Kidney capillary endothelial cell (primary cell): ENCODE results near the gene SEPHS1.
"Not testable (repeated sequence)": the region's sequence is repeated elsewhere in the genome, so short reads cannot be mapped to it uniquely, and the experiment has no call there.

Experiments used
- DNase-seq: peaks from one replicate; pipeline ENCODE4 v3.0.0-alpha.2; 2018; ENCODE audit warnings: low spot score

SEPHS1 gene

GRCh38 chr10:13348216-13349017, at the start of gene SEPHS1:
Gene SEPHS1 (minus strand): TSS chr10:13348293. CDS start chr10:13344950, 3,343 bp downstream.
- DNase-seq: peak; percentile 57

- DNase-seq: no peak
Observed at GRCh38 chr10:13397052-13397451, 49.0 kb upstream of the SEPHS1 start.

GRCh38 chr10:13396369-13396768, 48.3 kb upstream of the SEPHS1 start:
- no peak for DNase-seq

- DNase-seq: no peak
Observed at GRCh38 chr10:13395540-13395939, 47.4 kb upstream of the SEPHS1 start.

GRCh38 chr10:13393640-13394039, 45.5 kb upstream of the SEPHS1 start:
- no peak for DNase-seq

GRCh38 chr10:13392701-13393100, 44.6 kb upstream of the SEPHS1 start:
- no peak for DNase-seq

GRCh38 chr10:13390604-13391522, 42.8 kb upstream of the SEPHS1 start:
- peak; percentile 26 for DNase-seq

- DNase-seq: no peak
Observed at GRCh38 chr10:13388478-13389230, 40.6 kb upstream of the SEPHS1 start.

GRCh38 chr10:13386021-13386420, 37.9 kb upstream of the SEPHS1 start:
- no peak for DNase-seq

- DNase-seq: no peak
Observed at GRCh38 chr10:13383399-13383761, 35.3 kb upstream of the SEPHS1 start.

GRCh38 chr10:13382703-13383398, 34.8 kb upstream of the SEPHS1 start:
- no peak for DNase-seq

- DNase-seq: not testable (repeated sequence)
Observed at GRCh38 chr10:13379061-13379460, 31.0 kb upstream of the SEPHS1 start.

- no peak for DNase-seq
Observed at GRCh38 chr10:13376746-13377145, 28.7 kb upstream of the SEPHS1 start.

- DNase-seq: no peak
Observed at GRCh38 chr10:13376297-13376696, 28.2 kb upstream of the SEPHS1 start.

GRCh38 chr10:13375791-13376190, 27.7 kb upstream of the SEPHS1 start:
- DNase-seq: no peak

- no peak for DNase-seq
Observed at GRCh38 chr10:13373644-13374043, 25.6 kb upstream of the SEPHS1 start.

- DNase-seq: no peak
Observed at GRCh38 chr10:13372524-13372923, 24.4 kb upstream of the SEPHS1 start.

- peak; percentile 78 for DNase-seq
Observed at GRCh38 chr10:13371897-13372470, 23.9 kb upstream of the SEPHS1 start.

GRCh38 chr10:13366891-13367290, 18.8 kb upstream of the SEPHS1 start:
- DNase-seq: no peak

GRCh38 chr10:13365831-13366230, 17.7 kb upstream of the SEPHS1 start:
- no peak for DNase-seq

GRCh38 chr10:13365243-13365642, 17.1 kb upstream of the SEPHS1 start:
- no peak for DNase-seq
